ENCODE results near the gene SMURF1.

DNA sequence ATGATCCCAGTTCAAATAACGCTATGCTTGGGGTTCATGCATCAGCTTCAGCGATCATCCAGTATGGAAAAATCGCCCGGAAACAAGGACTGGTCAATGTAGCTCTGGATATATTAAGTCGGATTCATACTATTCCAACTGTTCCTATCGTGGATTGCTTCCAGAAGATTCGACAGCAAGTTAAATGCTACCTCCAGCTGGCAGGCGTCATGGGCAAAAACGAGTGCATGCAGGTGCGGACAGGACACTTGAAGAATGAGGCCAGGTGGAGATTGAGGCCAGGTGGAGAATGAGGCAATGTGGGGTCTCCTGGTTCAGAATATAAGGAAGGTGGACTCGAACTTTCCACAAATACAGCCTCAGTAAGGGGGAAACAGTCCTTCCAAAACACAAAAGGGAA lies 159.8 kb downstream of the SMURF1 start:
- TF ChIP-seq CTCF (IDR thresholded peaks at IDR 0.05) (no peak), POLR2A (IDR thresholded peaks at IDR 0.05; ENCODE audit: low read depth) (no peak)

All from esophagus muscularis mucosa (tissue), 3 donors.